Measurements from ENCODE around the gene IRAG1.
"Not testable (repeated sequence)": the region's sequence is repeated elsewhere in the genome, so short reads cannot be mapped to it uniquely, and the experiment has no call there.

IRAG1 gene

DNA sequence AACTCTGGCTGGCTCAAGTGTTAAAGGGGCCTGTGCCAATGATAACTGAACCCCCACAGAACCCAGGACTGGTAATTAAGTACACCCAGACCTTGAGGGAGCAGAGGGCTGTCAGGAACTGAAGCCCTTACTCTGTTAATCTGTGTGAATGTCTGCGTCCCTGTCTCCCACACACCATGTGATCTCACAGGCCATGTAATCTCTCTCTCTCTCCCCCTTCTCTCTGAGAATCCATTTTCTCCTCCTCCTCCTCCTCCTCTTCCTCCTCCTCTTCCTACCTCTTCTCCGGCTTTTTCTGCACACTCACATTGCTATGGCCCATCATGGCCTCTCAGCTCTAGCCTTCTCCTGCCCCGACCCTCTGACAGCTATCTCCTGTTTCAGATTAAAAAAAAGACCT is 14.6 kb upstream of the IRAG1 start:
- DNase-seq: no peak

DNA sequence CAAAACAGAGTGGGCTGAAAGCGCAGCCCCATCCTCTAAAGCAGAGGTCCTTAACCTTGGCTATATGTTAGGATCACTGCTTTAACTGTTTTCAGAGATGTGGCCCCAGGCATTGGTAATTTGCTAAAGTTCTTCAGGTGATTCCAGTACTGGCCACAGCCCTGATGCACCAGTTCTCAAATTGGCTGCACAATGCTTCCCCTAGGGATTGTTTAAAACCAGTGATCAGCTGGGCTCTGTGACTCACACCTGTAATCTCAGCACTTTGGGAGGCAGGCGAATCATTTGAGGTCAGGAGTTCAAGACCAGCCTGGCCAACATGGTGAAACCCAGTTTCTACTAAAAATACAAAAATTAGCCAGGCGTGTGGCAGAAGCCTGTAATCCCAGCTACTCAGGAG is 8.4 kb upstream of the IRAG1 start:
- DNase-seq: no peak

DNA sequence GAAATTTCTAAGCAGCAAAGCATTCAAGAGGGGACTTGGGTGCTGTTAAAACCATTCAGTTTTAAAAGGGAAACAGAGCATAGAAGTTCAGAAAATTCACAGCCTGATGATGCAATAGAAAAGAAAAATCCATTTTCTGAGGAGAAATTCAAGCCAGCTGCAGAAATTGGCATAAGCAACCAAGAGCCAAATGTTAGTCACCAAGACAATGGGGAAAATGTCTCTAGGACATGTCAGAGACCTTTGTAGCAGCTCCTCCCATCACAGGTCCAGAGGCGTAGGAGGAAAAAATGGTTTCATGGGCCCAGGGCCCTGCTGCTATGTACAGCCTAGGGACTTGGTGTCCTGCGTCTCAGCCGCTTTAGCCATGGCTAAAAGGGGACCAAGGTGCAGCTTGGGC is 5.5 kb upstream of the IRAG1 start:
- no peak for DNase-seq

DNA sequence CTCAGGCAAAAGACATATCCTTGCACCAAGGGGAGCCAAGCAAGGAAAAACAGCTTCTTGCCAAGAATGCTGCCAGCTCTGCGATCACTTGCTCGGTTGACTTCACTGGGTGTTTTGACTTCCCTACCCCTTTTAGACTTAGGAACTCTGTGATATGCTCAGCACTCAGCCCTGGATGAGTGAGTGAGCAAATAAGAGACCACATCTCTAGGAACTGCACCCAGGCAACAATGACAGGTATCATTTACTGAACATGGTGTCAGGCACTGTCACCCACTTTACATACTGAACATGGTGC is 3.7 kb upstream of the IRAG1 start:
- DNase-seq: no peak

GRCh38 chr11:10696468-10697322 is 3.1 kb upstream of the IRAG1 start:
- no peak for DNase-seq

DNA sequence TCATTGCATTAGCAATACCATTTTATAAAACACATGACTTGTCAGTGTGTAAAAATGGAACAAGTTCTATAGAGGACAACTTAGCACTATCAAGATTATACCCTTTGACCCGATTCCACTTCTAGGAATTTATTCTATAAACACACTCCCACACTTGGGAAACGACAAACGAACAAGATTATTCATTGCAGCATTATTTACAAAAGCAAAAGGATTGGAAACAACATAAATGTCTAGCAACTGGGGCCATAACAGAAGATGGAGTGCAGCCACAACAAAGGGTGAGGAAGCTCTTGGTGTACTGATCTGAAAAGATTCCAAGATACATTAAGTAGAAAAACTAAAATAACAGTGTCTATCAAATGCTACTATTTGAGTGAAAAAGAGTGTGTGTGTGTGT is 2.3 kb upstream of the IRAG1 start:
- DNase-seq: no peak

DNA sequence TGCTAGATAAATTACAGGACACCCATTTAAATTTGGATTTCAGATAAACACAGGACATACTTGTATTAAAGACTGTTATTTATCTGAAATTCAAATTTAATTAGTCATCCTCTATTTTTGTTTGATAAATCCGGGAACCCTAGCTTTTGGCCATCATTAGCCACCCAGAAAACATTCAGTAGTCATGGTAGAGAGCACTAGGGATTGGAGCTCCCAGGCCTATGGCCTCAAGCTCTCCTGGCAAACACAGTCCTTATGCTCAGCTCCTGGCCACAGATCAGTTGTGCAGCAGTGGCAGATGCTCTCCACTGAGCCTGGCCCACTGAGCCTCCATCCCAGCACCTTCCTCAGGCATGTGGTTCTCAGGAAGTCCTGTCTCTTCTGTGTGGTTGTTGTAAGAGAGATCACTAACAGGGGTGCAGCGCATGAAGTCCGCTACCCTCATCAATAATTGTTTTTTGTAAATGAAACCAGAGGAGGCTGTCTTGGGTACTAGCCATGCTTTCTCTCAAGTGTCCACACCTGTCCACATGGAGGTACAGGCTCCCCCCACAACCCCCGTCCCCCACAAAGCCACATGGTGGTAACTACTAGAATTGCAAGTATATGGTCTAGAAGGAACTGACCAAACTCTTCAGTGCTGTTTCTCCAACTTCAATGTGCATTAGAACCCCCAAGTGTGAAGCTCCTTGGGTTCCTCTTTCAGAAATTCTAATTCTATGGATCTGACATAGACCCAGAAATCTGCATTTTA is 1.1 kb upstream of the IRAG1 start:
- no peak for DNase-seq

DNA sequence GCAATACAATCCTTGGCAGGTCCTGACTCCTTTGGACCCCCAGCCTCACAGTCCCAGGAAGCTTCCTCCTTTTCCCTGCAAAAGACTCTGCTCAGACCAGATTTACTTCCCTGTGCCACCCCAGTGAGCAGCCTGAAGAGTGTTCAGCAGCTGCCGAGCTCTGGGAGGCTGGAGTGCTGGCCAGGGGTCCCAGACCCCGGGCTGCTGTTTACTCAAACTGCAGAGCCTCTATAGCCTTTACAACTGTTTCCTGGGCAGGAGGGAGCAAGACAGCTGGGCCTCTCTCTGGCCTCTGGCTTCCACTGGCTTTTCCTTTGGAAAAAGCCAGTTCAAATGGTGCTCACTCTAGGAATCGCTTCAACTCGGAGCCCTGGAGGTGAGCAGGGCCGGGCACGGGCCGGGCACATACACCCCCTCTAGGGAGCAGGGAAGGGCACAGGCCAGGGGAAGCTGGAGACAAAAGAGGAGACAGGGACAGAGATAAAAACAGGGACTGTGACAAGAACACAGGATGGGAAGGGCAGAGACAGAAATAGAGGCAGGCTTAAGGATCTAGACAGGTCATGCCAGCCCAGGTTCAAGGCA is 932 bp downstream of the IRAG1 start:
- DNase-seq: no peak

- DNase-seq: no peak
Measured at GRCh38 chr11:10688401-10688800, 5.2 kb downstream of the IRAG1 start.

- no peak for DNase-seq
Measured at GRCh38 chr11:10686311-10686710, 7.2 kb downstream of the IRAG1 start.

DNA sequence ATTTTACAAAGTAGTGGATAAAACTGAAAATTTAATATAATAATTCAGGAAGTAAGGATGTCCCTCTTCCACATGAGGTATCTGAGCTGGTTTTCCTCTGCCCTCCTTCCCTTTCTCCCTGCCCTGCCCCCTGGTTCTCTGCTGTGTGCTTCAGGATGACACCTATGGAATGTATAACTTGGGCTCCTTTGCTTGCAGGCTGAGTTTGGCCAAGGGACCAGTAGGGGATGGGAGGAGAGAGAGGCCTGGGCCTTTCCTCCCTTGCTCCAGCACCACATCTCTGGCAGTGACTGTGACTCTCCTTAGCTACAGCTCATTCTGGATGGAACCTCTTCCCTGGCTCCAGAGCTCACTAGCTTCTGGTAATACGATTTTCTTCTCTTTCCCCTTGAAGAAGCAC is 10.1 kb downstream of the IRAG1 start:
- no peak for DNase-seq

DNA sequence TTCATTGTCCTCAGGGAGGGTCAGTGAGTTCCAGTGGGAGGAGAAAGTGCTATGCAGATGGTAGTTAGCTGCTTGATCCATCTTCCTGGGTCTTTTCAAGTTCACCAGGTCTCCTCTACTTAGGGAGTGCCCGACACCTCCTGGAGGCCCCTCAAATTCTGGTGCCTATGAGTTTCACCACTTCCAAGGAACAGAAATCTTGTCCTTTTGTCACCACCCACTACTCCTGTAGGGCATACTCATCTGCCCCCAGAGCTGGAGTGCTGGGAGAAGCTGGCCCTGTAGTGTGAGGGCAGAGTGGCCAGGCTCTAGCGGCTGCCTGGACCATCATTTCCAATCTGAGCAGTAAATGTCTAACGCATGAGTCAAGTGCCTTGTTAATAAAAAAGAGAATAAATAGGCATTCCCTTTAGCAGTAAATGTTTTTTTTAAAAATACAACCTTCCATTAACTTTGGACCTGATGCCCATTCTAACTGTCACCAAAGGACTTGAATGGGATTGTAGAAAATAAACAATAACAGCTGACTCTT is 12.5 kb downstream of the IRAG1 start:
- DNase-seq: no peak

GRCh38 chr11:10680279-10680678 is 13.3 kb downstream of the IRAG1 start:
- not testable (repeated sequence) for DNase-seq

DNA sequence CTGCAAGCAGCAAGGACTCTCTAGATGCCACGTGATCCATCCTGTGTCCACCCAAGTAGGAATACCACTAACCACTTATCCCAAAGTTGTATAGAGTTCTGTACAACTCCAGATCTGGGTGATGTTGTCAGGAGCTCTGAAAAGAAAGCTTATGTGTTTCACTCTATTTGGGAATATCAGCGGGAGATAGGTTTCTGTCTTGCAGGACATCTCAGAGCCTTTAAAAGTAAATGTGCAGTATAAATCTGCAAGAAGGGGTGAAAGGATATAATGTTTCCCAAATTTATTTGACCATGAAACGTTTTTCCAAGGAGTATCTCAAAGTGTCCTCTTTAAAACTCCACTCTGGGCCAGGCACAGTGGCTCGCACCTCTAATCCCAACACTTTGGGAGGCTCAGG is 13.9 kb downstream of the IRAG1 start:
- no peak for DNase-seq

GRCh38 chr11:10678101-10678500 is 15.5 kb downstream of the IRAG1 start:
- DNase-seq: no peak

GRCh38 chr11:10676919-10677318 is 16.6 kb downstream of the IRAG1 start:
- no peak for DNase-seq

DNA sequence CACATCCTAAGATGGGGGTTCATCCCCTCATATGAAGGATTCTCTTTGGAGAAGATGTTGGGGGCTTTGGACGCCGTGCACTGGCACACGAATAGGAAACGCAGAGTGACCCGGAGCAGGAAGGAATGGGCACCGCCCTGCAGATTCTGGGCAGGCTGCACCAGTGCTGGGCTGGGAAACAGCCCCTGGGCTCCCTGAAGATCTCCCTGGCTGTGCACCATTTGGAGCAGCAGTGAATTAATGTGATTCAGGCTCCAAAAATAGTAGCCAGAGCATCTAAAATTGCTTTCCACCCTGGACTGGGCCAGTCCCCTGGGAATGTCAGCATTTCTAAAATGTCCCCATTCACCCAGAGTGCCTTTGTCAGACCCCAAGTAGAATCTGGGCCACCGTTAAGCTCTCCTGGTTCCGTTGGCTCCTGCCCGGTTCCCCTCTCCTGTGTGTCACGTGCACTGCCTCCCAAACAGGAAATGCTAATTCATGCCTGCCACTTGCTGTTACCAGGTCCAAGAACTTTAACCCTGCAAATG is 18.6 kb downstream of the IRAG1 start:
- no peak for DNase-seq

DNA sequence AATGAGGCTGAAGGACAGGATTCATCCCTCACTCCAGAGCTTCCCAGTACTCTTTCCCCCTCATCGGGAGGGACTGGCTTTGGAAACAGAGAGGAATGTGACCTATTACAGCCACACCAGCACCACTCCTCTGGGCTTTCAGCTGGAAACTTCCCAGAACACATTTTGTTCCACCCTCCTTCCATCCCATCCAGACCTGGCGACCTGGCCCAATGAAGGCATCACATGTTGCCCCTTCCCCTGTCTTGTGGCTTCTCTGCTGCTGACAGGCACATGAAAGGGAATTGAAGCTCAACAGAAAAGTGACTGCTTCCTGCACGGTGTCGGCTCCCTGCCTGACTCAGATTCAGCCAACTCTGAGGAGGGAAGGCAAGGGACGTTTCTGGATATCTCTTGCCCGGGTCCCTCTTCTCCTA is 19.1 kb downstream of the IRAG1 start:
- DNase-seq: no peak

- DNase-seq: no peak
Measured at GRCh38 chr11:10673501-10674062, 20.0 kb downstream of the IRAG1 start.

GRCh38 chr11:10670099-10670498 is 23.5 kb downstream of the IRAG1 start:
- peak; percentile 63 for DNase-seq

GRCh38 chr11:10669258-10670033 is 24.1 kb downstream of the IRAG1 start:
- peak; percentile 81 for DNase-seq

GRCh38 chr11:10667521-10667885 is 26.1 kb downstream of the IRAG1 start:
- no peak for DNase-seq
